GM12801 (cell line): ENCODE results near the gene FAM50B.

Experiments used
- CTCF ChIP-seq: IDR thresholded peaks from one replicate; pipeline ENCODE4 v1.5.1; 2011; ENCODE audit warnings: control low read depth; ENCODE audit not compliant: insufficient read length; ENCODE audit errors: extremely low read depth

Gene FAM50B

GRCh38 chr6:3805448-3806123 lies 43.6 kb upstream of the FAM50B start:
- no peak for TF ChIP-seq CTCF

GRCh38 chr6:3806169-3806922 lies 42.8 kb upstream of the FAM50B start:
- no peak for TF ChIP-seq CTCF

- no peak for TF ChIP-seq CTCF
These were observed 41.0 kb upstream of the FAM50B start for GRCh38 chr6:3808199-3808598.

GRCh38 chr6:3808759-3809514 lies 40.2 kb upstream of the FAM50B start:
- no peak for TF ChIP-seq CTCF

- TF ChIP-seq CTCF: no peak
These were observed 39.7 kb upstream of the FAM50B start for GRCh38 chr6:3809515-3809891.

GRCh38 chr6:3809982-3810381 lies 39.2 kb upstream of the FAM50B start:
- no peak for TF ChIP-seq CTCF

- no peak for TF ChIP-seq CTCF
These were observed 38.0 kb upstream of the FAM50B start for GRCh38 chr6:3811191-3811590.
